HL-60/S4 treated with retinoic acid at 250 ng/mL for 4 days and 3 days (cell line): ENCODE results near the gene MAPT.
"Not testable (repeated sequence)": the region's sequence is repeated elsewhere in the genome, so short reads cannot be mapped to it uniquely, and the experiment has no call there.

Experiments
- in situ Hi-C: fragments of 300-500 bp; cut with MboI; formaldehyde crosslinking; loops from 2 replicates; pipeline ENCODE4 v1.7.0; 2022; ENCODE audit warnings: low sequenced_read_pairs

MAPT gene

DNA sequence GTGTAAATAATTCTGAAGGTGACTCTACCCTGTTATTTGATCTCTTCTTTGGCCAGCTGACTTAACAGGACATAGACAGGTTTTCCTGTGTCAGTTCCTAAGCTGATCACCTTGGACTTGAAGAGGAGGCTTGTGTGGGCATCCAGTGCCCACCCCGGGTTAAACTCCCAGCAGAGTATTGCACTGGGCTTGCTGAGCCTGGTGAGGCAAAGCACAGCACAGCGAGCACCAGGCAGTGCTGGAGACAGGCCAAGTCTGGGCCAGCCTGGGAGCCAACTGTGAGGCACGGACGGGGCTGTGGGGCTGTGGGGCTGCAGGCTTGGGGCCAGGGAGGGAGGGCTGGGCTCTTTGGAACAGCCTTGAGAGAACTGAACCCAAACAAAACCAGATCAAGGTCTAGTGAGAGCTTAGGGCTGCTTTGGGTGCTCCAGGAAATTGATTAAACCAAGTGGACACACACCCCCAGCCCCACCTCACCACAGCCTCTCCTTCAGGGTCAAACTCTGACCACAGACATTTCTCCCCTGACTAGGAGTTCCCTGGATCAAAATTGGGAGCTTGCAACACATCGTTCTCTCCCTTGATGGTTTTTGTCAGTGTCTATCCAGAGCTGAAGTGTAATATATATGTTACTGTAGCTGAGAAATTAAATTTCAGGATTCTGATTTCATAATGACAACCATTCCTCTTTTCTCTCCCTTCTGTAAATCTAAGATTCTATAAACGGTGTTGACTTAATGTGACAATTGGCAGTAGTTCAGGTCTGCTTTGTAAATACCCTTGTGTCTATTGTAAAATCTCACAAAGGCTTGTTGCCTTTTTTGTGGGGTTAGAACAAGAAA lies 109.8 kb downstream of the MAPT start:
- in situ Hi-C loops = no loop called here

- in situ Hi-C loops = not testable (repeated sequence)
Measured at GRCh38 chr17:46006082-46006481, 111.7 kb downstream of the MAPT start.

GRCh38 chr17:46007461-46007965 lies 113.2 kb downstream of the MAPT start:
- in situ Hi-C loops = no loop called here

- in situ Hi-C loops = no loop called here
Measured at GRCh38 chr17:46008591-46008990, 114.2 kb downstream of the MAPT start.

DNA sequence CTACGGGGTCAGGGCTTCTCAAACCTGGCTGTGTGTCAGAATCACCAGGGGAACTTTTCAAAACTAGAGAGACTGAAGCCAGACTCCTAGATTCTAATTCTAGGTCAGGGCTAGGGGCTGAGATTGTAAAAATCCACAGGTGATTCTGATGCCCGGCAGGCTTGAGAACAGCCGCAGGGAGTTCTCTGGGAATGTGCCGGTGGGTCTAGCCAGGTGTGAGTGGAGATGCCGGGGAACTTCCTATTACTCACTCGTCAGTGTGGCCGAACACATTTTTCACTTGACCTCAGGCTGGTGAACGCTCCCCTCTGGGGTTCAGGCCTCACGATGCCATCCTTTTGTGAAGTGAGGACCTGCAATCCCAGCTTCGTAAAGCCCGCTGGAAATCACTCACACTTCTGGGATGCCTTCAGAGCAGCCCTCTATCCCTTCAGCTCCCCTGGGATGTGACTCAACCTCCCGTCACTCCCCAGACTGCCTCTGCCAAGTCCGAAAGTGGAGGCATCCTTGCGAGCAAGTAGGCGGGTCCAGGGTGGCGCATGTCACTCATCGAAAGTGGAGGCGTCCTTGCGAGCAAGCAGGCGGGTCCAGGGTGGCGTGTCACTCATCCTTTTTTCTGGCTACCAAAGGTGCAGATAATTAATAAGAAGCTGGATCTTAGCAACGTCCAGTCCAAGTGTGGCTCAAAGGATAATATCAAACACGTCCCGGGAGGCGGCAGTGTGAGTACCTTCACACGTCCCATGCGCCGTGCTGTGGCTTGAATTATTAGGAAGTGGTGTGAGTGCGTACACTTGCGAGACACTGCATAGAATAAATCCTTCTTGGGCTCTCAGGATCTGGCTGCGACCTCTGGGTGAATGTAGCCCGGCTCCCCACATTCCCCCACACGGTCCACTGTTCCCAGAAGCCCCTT lies 115.6 kb downstream of the MAPT start:
- in situ Hi-C loops = no loop called here

DNA sequence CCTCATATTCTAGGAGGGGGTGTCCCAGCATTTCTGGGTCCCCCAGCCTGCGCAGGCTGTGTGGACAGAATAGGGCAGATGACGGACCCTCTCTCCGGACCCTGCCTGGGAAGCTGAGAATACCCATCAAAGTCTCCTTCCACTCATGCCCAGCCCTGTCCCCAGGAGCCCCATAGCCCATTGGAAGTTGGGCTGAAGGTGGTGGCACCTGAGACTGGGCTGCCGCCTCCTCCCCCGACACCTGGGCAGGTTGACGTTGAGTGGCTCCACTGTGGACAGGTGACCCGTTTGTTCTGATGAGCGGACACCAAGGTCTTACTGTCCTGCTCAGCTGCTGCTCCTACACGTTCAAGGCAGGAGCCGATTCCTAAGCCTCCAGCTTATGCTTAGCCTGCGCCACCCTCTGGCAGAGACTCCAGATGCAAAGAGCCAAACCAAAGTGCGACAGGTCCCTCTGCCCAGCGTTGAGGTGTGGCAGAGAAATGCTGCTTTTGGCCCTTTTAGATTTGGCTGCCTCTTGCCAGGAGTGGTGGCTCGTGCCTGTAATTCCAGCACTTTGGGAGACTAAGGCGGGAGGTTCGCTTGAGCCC lies 116.3 kb downstream of the MAPT start:
- in situ Hi-C loops = no loop called here

DNA sequence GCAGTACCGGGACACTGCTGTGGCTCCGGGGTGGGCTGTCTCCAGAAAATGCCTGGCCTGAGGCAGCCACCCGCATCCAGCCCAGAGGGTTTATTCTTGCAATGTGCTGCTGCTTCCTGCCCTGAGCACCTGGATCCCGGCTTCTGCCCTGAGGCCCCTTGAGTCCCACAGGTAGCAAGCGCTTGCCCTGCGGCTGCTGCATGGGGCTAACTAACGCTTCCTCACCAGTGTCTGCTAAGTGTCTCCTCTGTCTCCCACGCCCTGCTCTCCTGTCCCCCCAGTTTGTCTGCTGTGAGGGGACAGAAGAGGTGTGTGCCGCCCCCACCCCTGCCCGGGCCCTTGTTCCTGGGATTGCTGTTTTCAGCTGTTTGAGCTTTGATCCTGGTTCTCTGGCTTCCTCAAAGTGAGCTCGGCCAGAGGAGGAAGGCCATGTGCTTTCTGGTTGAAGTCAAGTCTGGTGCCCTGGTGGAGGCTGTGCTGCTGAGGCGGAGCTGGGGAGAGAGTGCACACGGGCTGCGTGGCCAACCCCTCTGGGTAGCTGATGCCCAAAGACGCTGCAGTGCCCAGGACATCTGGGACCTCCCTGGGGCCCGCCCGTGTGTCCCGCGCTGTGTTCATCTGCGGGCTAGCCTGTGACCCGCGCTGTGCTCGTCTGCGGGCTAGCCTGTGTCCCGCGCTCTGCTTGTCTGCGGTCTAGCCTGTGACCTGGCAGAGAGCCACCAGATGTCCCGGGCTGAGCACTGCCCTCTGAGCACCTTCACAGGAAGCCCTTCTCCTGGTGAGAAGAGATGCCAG lies 117.6 kb downstream of the MAPT start:
- in situ Hi-C loops = no loop called here

GRCh38 chr17:46012506-46013079 lies 118.2 kb downstream of the MAPT start:
- in situ Hi-C loops = no loop called here

- in situ Hi-C loops = no loop called here
Measured at GRCh38 chr17:46013127-46013501, 118.8 kb downstream of the MAPT start.

DNA sequence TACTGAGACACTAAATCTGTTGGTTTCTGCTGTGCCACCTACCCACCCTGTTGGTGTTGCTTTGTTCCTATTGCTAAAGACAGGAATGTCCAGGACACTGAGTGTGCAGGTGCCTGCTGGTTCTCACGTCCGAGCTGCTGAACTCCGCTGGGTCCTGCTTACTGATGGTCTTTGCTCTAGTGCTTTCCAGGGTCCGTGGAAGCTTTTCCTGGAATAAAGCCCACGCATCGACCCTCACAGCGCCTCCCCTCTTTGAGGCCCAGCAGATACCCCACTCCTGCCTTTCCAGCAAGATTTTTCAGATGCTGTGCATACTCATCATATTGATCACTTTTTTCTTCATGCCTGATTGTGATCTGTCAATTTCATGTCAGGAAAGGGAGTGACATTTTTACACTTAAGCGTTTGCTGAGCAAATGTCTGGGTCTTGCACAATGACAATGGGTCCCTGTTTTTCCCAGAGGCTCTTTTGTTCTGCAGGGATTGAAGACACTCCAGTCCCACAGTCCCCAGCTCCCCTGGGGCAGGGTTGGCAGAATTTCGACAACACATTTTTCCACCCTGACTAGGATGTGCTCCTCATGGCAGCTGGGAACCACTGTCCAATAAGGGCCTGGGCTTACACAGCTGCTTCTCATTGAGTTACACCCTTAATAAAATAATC lies 119.3 kb downstream of the MAPT start:
- in situ Hi-C loops = no loop called here

DNA sequence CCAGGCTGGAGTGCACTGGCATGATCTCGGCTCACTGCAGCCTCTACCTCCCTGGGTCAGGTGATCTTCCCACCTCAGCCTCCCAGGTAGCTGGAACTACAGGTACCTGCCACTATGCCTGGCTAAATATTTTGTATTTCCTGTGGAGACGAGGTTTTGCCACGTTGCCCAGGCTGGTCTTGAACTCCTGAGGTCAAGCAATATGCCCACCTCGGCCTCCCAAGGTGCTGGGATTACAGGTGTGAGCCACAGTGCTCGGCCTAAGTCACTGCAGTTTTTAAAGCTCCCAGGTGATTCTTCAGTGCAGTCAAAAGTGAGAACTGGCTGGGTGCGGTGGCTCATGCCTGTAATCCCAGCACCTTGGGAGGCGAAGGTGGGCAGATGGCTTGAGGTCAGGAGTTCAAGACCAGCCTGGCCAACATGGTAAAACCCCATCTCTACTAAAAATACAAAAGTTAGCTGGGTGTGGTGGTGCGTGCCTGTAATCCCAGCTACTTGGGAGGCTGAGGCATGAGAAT lies 125.1 kb downstream of the MAPT start:
- in situ Hi-C loops = not testable (repeated sequence)

DNA sequence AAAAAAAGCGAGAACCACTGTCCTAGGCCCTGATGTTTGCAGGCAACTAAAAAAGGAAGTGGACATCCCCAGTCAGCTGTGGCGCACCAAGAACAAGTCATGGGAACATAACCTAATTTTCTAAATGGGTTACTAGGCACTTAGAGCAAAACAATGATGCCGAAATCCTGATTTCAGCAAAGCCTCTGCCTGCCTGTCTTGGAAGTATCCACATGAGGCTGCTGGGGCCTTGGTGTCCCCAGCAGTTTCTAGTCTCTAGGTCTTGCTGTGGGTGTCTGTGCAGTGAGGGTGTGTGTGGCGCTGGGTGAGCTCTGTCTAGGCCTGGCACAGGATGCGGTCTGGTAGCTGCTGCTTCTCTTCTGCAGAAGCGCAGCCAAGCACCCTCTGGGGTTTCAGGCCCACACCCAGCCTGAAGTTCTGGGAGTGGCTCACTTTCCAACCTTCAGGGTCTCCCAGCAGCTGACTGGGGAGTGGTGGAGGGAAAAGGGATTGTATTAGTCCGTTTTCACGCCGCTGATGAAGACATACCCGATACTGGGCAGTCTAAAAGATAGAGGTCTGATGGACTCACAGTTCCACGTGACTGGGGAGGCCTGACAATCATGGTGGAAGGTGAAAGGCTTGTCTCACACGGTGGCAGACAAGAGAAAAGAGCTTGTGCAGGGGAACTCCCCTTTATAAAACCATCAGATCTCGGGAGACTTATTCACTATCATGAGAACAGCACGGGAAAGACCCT lies 125.8 kb downstream of the MAPT start:
- in situ Hi-C loops = no loop called here

GRCh38 chr17:46020998-46021397 lies 126.6 kb downstream of the MAPT start:
- in situ Hi-C loops = no loop called here

DNA sequence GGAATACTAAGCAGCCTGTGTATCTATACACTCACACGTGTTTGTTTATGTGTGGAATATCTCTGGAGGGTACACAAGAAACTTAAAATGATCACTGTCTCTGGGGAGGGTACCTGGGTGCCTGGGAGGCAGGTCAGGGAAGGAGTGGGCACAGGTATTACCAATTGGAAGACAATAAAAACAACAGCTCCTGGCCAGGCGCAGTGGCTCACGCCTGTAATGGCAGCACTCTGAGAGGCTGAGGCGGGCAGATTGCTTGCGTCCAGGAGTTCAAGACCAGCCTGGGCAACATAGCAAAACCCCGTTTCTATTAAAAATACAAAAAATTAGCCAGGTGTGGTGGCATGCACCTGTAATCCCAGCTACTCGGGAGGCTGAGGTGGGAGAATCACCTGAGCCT lies 129.0 kb downstream of the MAPT start:
- in situ Hi-C loops = not testable (repeated sequence)

GRCh38 chr17:46023783-46024388 lies 129.5 kb downstream of the MAPT start:
- in situ Hi-C loops = no loop called here

GRCh38 chr17:46024590-46024989 lies 130.2 kb downstream of the MAPT start:
- in situ Hi-C loops = no loop called here

DNA sequence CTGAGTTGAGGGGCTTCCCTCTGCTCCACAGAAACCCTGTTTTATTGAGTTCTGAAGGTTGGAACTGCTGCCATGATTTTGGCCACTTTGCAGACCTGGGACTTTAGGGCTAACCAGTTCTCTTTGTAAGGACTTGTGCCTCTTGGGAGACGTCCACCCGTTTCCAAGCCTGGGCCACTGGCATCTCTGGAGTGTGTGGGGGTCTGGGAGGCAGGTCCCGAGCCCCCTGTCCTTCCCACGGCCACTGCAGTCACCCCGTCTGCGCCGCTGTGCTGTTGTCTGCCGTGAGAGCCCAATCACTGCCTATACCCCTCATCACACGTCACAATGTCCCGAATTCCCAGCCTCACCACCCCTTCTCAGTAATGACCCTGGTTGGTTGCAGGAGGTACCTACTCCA lies 130.7 kb downstream of the MAPT start:
- in situ Hi-C loops = no loop called here

- in situ Hi-C loops = no loop called here
Measured at GRCh38 chr17:46025510-46026165, 131.3 kb downstream of the MAPT start.
